Measurements from ENCODE around the gene TAS2R5. TPM values are rescaled to one million over a fixed set of nuclear protein-coding genes. Genes with fewer than 3 reads are reported as not detected.
"Not testable (repeated sequence)": the region's sequence is repeated elsewhere in the genome, so short reads cannot be mapped to it uniquely, and the experiment has no call there.

TAS2R5 gene, protein sequence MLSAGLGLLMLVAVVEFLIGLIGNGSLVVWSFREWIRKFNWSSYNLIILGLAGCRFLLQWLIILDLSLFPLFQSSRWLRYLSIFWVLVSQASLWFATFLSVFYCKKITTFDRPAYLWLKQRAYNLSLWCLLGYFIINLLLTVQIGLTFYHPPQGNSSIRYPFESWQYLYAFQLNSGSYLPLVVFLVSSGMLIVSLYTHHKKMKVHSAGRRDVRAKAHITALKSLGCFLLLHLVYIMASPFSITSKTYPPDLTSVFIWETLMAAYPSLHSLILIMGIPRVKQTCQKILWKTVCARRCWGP
- polyA plus RNA-seq (ENCODE audit: insufficient read length): 8.2 TPM
- long read RNA-seq, donor 1, partial matches to known transcripts: 0 of 1 reads
- long read RNA-seq, donor 1, other reads (novel, unspliced or antisense): 0 of 1 reads
- long read RNA-seq, donor 2, partial matches to known transcripts: 0 of 3 reads
- long read RNA-seq, donor 2, other reads (novel, unspliced or antisense): 0 of 3 reads
- long read RNA-seq, donor 3, partial matches to known transcripts: 0 of 2 reads
- long read RNA-seq, donor 3, other reads (novel, unspliced or antisense): 0 of 2 reads
- long read RNA-seq, donor 4: 0 reads
- long read RNA-seq, donor 5: 0 reads
- long read RNA-seq, donor 6: 0 reads
- long read RNA-seq, donor 7, transcript TAS2R5-201 (1 exons, 1,151 nt): major isoform, 7 of 7 reads
- long read RNA-seq, donor 7, partial matches to known transcripts: 0 of 7 reads
- long read RNA-seq, donor 7, other reads (novel, unspliced or antisense): 0 of 7 reads
- long read RNA-seq, donor 8, partial matches to known transcripts: 0 of 1 reads
- long read RNA-seq, donor 8, other reads (novel, unspliced or antisense): 0 of 1 reads

DNA sequence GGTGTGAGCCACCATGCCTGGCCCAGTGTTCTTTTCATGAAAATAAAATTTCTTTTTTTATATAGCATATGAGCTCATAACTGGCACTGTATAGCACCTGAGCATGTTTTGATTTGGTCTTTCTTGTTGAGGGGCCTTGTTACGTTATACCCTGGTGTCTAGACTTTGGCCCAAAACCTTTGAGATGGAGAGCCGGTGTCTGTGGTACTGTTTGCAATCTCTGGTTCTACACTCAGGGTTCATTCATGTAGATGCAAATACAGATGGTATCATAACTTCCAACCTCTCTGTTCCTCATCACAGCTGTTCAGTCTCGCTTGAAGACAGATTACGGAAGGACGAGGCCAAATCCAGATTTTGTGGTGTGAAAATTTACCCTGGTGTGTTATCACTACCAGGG is at the start of gene TAS2R5:
Gene TAS2R5, plus strand, starts transcription at position 301 of the 400 bp plus-strand sequence. CDS start 145 bp downstream, outside the sequence.
- DNase-seq: no peak

DNA sequence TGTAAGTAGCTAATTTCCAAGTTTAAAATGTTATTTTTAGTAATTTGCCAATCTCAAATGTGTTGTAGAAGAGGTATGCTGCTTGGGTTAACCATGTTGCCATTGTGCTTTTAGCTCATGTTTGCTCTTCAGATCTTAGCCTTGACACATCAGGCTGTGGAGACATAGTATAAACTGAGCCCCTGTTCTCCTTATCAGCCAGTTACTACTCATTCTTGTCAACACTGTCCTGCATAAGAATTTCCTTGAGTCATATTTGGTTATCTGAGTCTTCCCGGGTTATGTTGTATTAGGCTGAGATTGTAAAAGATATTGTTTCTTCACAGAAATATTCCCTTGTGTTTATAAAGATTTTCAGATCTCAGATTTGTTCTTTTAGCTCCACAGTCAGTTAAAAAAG is 47.8 kb upstream of the TAS2R5 start:
- no peak for DNase-seq

DNA sequence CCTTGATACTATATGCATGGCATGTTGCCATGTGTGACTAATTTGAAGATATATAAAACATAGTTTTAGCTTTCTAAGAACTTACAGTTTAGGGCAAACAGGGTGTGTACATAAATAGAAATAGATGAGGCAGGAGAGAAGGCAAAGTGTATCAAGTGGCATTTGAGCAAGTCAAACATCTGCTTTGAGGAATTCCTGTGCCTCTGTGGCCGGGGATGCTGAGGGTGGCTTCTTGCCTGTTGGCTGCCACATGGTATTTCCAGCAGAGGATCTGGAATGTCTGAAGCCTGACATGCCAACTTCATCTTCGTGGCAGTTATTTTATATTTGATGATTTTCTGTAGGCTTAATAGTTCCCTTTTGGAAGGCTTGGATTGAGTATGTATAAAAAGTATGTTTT is 45.9 kb upstream of the TAS2R5 start:
- no peak for DNase-seq

DNA sequence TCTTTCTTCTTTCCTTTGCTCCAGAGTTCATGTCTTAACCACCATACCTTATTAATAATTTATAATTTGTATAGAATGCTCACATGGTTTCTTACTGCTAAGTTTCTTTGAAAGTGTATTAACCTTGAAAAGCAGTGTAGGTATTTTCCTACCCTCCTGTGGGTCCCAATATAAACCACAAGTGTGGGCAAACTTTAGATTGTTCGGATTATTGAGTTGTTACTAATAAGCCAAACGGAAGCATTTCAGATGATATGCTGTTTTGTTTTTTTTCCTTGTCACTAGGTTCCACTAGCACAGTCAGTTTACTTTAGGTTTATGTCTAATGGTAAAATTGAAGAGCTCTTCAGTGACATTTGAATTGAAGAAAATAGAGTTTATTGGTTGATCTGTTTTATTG is 41.6 kb upstream of the TAS2R5 start:
- DNase-seq: no peak

DNA sequence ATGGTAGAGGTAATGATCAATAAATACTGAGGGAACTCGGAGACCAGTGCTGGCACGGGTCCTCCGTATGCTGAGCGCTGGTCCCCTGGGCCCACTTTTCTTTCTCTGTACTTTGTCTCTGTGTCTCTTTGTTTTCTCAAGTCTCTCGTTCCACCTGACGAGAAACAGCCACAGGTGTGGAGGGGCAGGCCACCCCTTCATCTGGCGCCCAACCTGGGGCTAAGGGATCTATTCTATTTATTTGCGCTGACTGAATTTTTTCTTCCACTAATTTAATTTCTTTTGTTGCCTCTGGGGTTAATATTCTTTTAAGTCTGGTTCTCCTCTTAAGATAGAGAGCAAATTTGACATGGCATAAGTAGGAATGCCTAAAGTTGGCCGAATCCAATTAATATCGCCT is 38.1 kb upstream of the TAS2R5 start:
- DNase-seq: not testable (repeated sequence)

DNA sequence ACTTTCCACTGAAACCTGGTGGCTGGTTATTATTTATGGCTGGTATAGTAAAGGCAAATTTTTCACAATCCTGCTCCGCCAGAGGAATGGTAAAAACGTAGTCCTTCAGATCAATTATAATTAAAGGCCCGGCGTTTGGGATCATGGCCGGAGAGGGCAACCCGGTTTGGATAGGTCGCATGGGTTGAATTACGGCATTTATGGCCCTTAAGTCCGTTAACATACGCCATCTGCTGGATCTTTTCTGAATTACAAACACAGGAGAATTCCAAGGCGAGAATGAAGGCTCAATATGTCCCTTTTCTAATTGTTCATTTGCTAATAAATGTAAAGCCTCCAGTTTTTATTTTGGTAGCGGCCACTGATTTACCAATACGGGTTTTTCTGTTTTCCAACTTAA is 37.4 kb upstream of the TAS2R5 start:
- DNase-seq: no peak

DNA sequence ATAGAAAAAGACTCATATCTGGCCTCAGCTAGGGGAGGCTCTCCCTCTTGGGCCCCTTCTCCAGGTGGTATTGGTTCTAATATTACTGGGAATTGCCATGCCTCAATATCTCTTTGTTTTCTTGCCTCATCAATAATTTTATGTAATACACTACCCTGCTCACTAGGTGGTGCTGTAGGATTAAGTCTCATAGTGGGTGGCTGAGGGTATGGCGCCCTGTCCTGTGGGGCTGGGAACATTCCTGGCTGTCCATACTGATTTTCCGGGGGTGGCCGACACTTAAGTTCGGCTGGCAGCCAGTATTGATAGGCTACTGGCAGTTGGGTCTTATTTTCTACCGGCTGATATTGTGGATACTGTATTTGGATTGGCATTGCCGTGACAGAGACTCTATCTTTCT is 35.1 kb upstream of the TAS2R5 start:
- no peak for DNase-seq

DNA sequence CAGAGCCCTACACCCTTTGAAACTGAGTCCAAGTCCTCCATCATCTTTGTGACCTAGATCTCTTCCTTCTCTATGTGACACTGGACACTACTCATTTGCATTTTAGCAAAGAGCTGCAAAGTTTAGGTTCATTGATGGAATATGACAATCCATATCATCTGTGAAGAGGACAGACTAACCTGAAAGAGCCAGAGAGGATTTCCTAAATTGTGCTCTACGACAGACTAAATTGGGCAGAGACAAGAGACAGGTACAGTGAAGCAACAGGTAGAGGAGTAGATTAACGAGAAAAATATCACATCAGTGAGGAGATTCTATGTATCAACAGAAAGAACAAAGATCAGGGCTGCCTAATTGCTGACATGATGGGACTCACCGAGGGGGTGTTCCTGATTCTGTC is 26.2 kb upstream of the TAS2R5 start, which contains the start of gene TAS2R3:
Gene TAS2R3, plus strand, starts transcription at position 301 of the 400 bp plus-strand sequence. Its CDS starts 62 bp downstream, at position 363.
- no peak for DNase-seq

DNA sequence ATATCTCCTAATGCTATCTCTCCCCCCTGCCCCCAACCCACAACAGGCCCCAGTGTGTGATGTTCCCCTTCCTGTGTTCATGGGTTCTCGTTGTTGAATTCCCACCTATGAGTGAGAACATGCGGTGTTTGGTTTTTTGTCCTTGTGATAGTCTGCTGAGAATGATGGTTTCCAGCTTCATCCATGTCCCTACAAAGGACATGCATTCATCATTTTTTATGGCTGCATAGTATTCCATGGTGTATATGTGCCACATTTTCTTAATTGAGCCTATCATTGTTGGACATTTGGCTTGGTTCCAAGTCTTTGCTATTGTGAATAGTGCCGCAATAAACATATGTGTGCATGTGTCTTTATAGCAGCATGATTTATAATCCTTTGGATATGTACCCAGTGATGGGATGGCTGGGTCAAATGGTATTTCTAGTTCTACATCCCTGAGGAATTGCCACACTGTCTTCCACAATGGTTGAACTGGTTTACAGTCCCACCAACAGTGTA is 19.9 kb upstream of the TAS2R5 start:
- not testable (repeated sequence) for DNase-seq

DNA sequence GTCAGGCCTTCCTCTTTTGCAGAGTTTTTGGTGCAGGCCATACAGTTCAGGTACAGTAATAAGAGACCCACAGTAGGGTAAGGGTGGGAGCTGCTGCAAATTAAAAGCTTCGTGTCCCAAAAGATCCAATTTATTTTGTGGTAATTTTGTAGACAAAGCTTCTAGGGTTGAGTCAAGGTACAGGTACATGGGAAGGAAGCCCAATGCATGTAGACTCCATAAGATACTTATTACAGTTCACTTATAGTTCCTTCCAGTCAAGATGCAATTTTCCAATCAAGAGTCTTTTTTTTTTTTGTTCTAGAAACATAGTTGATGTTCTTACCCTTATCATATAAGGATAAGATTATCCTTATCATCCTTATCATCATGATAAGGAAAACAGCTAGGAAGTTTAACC is 13.6 kb upstream of the TAS2R5 start, which contains the start of gene TAS2R4:
Gene TAS2R4, plus strand, starts transcription at position 301 of the 400 bp plus-strand sequence. CDS start 1,815 bp downstream, outside the sequence.
- no peak for DNase-seq

DNA sequence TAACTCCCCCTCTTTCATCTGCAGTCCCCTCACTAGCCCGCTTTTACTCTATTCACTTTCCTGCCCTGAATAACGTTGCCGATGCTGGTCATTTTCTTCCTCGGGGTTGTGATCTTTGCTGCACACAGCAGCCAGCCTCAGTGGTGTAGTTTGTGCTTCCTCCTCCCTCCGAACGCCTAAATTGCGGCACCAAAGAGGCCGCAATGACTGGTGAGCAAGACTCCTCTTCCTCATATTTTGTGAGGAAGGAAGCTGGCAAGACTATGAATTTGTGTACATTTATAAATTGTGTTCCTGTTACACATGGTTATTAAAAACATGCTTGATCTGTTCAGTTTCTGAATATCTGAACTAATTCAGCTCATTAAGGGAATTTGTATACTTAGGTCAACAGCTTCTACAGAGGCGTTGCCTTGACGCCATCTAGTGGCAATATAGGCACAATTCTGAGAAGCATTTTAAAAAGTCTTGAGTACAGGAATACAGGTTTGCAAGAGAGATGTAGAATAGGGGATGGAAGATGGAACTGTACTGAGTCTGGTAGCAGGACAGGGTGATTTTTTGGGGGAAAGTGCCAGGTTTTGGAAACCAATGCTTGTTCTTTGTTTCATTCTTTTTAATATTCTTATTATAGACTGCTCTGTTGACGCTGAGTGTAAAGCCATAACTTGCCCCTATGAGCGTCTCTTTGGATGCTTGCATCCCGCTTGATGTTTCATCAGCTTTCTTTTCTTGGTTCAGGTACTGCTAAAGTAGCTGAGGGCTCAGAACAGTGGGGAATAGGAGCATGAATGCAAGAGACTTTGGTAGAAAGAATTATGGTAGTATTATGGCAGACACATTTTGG is 4.1 kb upstream of the TAS2R5 start:
- peak; percentile 19 for DNase-seq

DNA sequence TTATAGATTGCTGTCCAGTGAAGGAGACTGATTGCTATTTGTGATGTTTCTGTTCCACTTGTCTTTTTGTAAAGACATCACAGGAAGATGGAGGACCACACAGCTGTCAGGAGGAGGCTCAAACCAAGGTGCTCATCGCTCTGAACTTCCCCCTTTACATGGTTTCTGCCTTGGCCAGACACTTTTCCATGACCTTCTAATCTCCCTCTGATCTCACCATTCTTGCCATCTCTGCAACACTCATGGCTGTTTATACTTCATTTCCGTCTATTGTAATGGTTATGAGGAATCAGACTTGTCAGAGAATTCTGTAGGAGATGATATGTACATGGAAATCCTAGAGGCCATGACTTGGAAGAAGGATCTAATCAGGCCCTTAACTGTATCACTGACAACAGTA is 1.7 kb upstream of the TAS2R5 start:
- DNase-seq: no peak

DNA sequence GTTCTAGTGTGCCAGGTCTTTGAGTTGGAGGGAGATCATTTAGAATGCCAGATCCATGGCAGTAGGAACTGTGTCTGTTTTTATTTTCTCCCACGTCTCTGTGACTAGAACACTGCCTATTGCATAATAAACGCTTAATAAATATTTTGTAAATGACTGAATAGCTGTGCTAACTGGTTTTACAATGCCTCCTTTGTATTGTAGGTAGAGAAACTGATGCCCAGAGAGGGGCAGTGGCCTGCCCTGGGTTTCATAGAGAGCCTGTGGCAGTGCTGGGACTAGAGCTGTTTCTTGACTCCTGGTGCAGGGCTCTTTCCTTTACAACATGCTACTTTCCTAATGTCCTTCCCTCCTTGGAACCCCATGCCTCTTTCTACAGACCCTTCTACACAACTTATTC is 2.5 kb downstream of the TAS2R5 start:
- no peak for DNase-seq

DNA sequence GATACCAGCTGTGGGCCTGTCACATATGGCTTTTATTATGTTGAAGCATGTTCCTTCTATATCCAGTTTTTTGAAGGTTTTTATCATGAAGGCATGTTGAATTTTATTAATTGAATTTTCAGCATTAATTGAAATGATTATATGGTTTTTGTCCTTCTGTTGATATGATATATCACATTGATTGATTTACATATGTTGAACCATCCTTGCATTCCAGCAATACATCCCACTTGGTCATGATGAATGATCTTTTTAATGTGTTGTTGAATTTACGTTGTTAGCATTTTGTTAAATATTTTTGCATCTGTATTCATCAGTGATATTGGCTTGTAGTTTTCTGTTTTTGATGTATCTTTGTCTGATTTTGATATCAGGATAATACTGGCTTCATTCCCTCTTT is 30.1 kb downstream of the TAS2R5 start:
- no peak for DNase-seq

DNA sequence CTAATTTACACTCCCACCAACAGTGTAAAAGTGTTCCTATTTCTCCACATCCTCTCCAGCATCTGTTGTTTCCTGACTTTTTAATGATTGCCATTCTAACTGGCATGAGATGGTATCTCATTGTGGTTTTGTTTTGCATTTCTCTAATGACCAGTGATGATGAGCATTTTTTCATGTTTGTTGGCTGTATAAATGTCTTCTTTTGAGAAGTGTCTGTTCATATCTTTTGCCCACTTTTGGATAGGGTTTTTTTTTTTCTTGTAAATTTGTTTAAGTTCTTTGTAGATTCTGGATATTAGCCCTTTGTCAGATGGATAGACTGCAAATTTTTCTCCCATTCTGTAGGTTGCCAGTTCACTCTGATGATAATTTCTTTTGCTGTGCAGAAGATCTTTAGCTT is 32.4 kb downstream of the TAS2R5 start:
- not testable (repeated sequence) for DNase-seq

DNA sequence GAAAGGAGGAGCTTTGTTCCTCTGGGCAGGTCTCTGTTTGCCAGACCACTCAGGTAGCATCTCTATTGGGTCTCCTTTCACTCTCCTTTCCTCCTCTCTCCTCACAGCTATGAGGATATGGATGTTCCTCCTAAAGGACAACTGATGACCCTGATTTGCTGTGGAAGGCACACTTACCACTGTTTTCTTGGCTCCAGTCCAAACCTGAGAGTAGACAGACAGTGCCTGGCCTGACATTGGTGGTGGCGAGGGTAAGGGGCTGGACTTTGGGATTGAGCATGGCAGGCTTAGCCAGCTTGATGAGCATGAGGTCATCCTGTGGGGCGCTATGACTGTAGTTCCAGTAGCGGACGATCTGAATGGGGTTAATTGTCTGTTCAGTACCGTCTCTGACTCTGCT is 47.7 kb downstream of the TAS2R5 start:
- DNase-seq: no peak

DNA sequence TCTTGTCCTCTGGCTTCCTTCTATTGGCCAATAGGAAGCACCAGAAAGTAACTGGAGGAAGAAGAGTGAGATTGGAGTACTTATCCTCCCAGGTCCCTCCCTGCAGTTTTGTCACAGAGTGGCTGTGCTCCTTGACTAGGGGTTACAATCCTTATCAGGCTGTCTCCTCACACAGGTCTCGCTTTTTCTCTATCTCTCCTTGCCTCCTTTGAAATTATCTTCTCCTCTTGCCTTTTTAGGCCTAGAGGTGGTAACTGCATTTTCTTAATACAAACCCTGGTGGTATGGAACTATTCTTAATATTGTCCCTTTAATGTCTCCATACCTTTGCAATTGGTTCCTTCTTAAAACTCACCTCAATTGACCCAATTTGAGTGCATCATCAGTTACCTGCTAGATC is 48.6 kb downstream of the TAS2R5 start:
- DNase-seq: no peak

DNA sequence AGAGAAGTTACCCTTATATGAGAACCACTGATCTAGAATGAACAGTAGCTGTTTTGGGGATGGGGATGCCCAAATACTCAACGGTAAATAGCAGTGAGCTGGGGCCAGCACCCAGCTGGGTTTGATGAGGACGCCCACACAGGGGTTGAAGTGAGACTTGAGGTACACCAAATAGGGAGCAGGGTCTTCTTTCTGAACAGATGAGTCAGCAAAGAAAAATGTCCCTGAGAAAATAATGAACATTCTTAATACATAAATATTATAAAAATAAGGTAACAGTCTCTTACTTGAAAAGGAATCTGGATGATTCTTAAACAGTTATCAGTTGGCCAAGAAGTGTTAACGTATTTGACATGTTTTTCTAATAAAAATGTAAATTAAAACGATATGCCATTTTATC is 49.2 kb downstream of the TAS2R5 start:
- DNase-seq: no peak

DNA sequence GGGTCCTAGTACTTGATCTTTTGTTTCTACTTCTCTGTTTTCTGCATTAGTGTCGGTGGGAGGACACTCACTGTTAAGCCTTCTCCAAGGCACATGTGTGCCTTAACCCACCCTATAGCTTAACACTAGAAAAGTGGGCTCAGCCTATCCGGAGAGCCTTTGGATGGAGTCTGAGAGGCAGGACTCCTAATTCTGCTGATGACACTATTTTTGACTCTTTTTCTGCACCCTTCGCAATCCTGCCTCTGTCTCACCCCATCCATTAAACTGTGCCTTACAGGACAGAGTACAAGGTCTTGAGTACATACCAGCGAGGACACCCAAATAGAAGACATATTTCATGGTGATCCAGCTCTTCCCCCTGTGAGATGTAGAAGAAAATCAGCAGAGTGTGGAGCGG is 50.7 kb downstream of the TAS2R5 start:
- DNase-seq: no peak

All from left kidney (tissue), 8 donors.